Left lung (tissue), 10 donors: ENCODE results near the gene OR5B21. TPM values are rescaled to one million over a fixed set of nuclear protein-coding genes. Genes with fewer than 3 reads are reported as not detected.

Source experiments
- ATAC-seq: fragments of 200-7000 bp; cut with Tn5 transposase; one replicate; pipeline ENCODE4 v1.9.1; 2020; ENCODE audit warnings: moderate library complexity
- DNase-seq, 4 donors: peaks; one replicate each; pipeline ENCODE4 v3.0.0-alpha.2; 2013 to 2020
- H3K27ac ChIP-seq, 2 donors: fragments of 200-600 bp; sonication (generic) in 1 of 2; one replicate each; pipeline versions ENCODE4 v1.5.0 to v1.8.0; 2020 to 2021
- H3K27me3 ChIP-seq, 2 donors: fragments of 200-600 bp; sonication (generic) in 1 of 2; one replicate each; pipeline versions ENCODE4 v1.5.0 to v1.8.0; 2020 to 2021
- H3K36me3 ChIP-seq, 2 donors: fragments of 200-600 bp; sonication (generic) in 1 of 2; one replicate each; pipeline versions ENCODE4 v1.5.0 to v1.8.0; 2020 to 2021
- H3K4me1 ChIP-seq, 2 donors: fragments of 200-600 bp; one replicate each; pipeline ENCODE4 v1.8.0; 2021
- H3K4me3 ChIP-seq, 2 donors: fragments of 200-600 bp; sonication (generic) in 1 of 2; one replicate each; pipeline versions ENCODE4 v1.5.0 to v1.8.0; 2020 to 2021; ENCODE audit warnings: mild to moderate bottlenecking in 1 of 2
- H3K9me3 ChIP-seq, 2 donors: fragments of 200-600 bp; sonication (generic) in 1 of 2; one replicate each; pipeline versions ENCODE4 v1.5.0 to v1.8.0; 2020 to 2021
- intact Hi-C, 2 donors: fragments of 100-400 bp; cut with DNase I; formaldehyde crosslinking; loops; one replicate each; pipeline versions ENCODE4 v1.11.2 to v1.14.2; 2022
- polyA plus RNA-seq, 6 donors: library from polyadenylated mRNA; unstranded; fragments of 120-200 nt; gene quantifications; one replicate each; pipeline ENCODE4 v1.2.1, GENCODE V29; 2013; ENCODE audit not compliant: insufficient read length in 6 of 6
- total RNA-seq, 2 donors: library from RNA; stranded (reverse); fragmentation: NEBNext Ultra II Directional; extraction: Animal tissue kit (Norgen Biotek cat#: 25700); gene quantifications; one replicate each; pipeline ENCODE4 v1.2.1, GENCODE V29; 2021
- TF ChIP-seq, protein P1 (sequence below), 2 donors: fragments of 200-600 bp; sonication (generic) in 1 of 2; IDR thresholded peaks; one replicate each; pipeline versions ENCODE4 v1.5.0 to v1.8.0; 2021; ENCODE audit warnings: antibody characterized with exemption in 2 of 2
- donor health status: DM: no; HTN: yes; CAD: no.
- donor health status: DM: no; HTN: no; CAD: no.

OR5B21 gene
- total and polyA plus RNA-seq, 8 donors, result 0.71 TPM; not detected in 7

- Histone ChIP-seq H3K27me3 (no peaks in the 10 kb centered on the region), H3K36me3 (no peaks in the 10 kb centered on the region), H3K9me3 (no peaks in the 10 kb centered on the region), H3K4me3 (no peak overlapping the region), H3K27ac (no peak overlapping the region), H3K4me1 (no peaks in the 10 kb centered on the region)
- no peak for DNase-seq
- no peak for ATAC-seq
- intact Hi-C loops, result no loop called here
- TF ChIP-seq, protein P1, sequence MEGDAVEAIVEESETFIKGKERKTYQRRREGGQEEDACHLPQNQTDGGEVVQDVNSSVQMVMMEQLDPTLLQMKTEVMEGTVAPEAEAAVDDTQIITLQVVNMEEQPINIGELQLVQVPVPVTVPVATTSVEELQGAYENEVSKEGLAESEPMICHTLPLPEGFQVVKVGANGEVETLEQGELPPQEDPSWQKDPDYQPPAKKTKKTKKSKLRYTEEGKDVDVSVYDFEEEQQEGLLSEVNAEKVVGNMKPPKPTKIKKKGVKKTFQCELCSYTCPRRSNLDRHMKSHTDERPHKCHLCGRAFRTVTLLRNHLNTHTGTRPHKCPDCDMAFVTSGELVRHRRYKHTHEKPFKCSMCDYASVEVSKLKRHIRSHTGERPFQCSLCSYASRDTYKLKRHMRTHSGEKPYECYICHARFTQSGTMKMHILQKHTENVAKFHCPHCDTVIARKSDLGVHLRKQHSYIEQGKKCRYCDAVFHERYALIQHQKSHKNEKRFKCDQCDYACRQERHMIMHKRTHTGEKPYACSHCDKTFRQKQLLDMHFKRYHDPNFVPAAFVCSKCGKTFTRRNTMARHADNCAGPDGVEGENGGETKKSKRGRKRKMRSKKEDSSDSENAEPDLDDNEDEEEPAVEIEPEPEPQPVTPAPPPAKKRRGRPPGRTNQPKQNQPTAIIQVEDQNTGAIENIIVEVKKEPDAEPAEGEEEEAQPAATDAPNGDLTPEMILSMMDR (IDR thresholded peaks at IDR 0.05), result no peak
Observed at GRCh38 chr11:58487170-58487569, 20.7 kb downstream of the OR5B21 start.

- Histone ChIP-seq H3K4me3 (no peak overlapping the region), H3K36me3 (no peaks in the 10 kb centered on the region), H3K4me1 (no peaks in the 10 kb centered on the region), H3K27me3 (no peaks in the 10 kb centered on the region), H3K9me3 (no peaks in the 10 kb centered on the region), H3K27ac (no peak overlapping the region)
- intact Hi-C loops, result no loop called here
- no peak for ATAC-seq
- TF ChIP-seq, protein P1 (IDR thresholded peaks at IDR 0.05), result no peak
- DNase-seq, result no peak
Observed at GRCh38 chr11:58485961-58486360, 21.9 kb downstream of the OR5B21 start.

DNA sequence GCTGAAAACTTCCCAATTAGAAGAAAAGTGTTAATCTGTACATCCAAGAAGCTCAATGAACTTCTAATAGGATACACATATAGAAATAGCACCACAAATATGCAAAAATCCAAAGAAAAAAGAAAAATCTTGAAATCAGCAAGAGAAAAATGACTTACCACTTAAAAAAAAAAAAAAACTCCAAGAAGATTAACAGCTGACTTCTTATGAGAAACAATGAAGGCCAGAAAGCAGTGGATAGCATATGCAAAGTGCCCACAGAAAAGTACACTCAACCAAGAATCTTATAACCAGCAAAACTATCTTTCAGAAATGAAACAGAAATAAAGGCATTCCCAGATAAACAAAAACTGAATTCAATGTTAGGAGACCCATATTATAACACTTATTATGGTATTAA, 36.0 kb downstream of the OR5B21 start:
- DNase-seq (no peak), ATAC-seq (no peak)
- TF ChIP-seq, protein P1 (IDR thresholded peaks at IDR 0.05), result no peak
- no peaks in the 10 kb centered on the region for H3K27me3 ChIP-seq
- H3K4me1 ChIP-seq, result no peaks in the 10 kb centered on the region
- no peak overlapping the region for H3K27ac ChIP-seq
- intact Hi-C loops, result no loop called here
- peaks cover 0 to 30% of the 10 kb centered on the region in 2 donors for H3K9me3 ChIP-seq
- no peaks in the 10 kb centered on the region for H3K36me3 ChIP-seq
- no peak overlapping the region for H3K4me3 ChIP-seq

DNA sequence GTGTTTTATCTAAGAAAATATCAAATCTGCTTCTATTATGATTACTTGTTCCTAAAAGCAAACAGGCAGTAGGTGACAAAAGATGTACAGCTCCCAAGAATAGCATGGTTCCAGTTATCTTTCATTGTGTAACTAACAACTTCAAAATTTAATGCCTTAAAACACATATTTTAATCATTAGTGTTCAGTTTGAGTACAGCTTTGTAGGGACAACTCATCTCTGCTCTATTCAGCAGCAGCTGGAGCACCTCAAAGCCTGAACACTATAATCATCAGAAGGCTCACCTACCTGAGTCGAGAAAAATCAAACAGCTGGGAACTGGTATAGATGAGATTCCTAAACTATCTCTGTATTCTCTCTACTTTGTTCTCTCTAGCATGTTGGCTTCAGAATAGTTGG, 41.6 kb downstream of the OR5B21 start:
- H3K4me3 ChIP-seq, result no peak overlapping the region
- TF ChIP-seq, protein P1 (IDR thresholded peaks at IDR 0.05), result no peak
- H3K27ac ChIP-seq, result no peak overlapping the region
- ATAC-seq, result no peak
- no peaks in the 10 kb centered on the region for H3K36me3 ChIP-seq
- no peaks in the 10 kb centered on the region for H3K27me3 ChIP-seq
- intact Hi-C loops, result no loop called here
- peaks cover 0 to 20% of the 10 kb centered on the region in 2 donors for H3K9me3 ChIP-seq
- H3K4me1 ChIP-seq, result no peaks in the 10 kb centered on the region
- DNase-seq, result no peak

DNA sequence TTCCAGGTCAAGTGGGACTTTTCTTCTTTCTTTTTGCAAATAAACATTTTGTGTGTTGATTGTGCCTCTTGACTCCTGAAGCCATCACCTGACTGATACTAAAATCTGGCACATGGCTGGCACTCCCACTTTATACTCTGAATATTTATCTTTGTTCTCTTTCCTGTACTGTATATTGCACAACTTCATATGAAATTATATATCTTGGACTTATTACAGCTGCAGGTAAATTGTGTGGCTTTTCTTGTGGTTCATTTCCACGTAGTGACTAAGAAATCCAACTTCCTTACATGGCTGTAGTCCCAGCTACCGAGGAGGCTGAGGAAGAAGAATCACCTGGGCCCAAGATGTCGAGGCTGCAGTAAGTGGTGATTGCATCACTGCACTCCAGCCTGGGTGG, 42.2 kb downstream of the OR5B21 start:
- no peak overlapping the region for H3K4me3 ChIP-seq
- TF ChIP-seq, protein P1 (IDR thresholded peaks at IDR 0.05), result no peak
- H3K27me3 ChIP-seq, result no peaks in the 10 kb centered on the region
- intact Hi-C loops, result no loop called here
- H3K4me1 ChIP-seq, result no peaks in the 10 kb centered on the region
- H3K9me3 ChIP-seq, result peaks cover 0 to 14% of the 10 kb centered on the region in 2 donors
- H3K27ac ChIP-seq, result no peak overlapping the region
- DNase-seq (no peak), ATAC-seq (no peak)
- no peaks in the 10 kb centered on the region for H3K36me3 ChIP-seq

Other genes with a start within 250 kb of the OR5B21 start
- not detected for gene OR10W1, start 239.8 kb downstream of the OR5B21 start, total RNA-seq
- not detected for gene OR10W1, start 239.8 kb downstream of the OR5B21 start, polyA plus RNA-seq
- gene OR5B17, start 149.0 kb downstream of the OR5B21 start, total RNA-seq, result not detected
- not detected for gene OR5B17, start 149.0 kb downstream of the OR5B21 start, polyA plus RNA-seq
- gene OR5B3, start 101.2 kb downstream of the OR5B21 start, total RNA-seq, result not detected
- gene OR5B3, start 101.2 kb downstream of the OR5B21 start, polyA plus RNA-seq, result not detected
- not detected for gene OR5B2, start 80.0 kb downstream of the OR5B21 start, total RNA-seq
- under 1 TPM in 1 of 6 donors, not detected in 5; 0.09 TPM for gene OR5B2, start 80.0 kb downstream of the OR5B21 start, polyA plus RNA-seq
- not detected for gene OR5B12, start 65.9 kb downstream of the OR5B21 start, total RNA-seq
- gene OR5B12, start 65.9 kb downstream of the OR5B21 start, polyA plus RNA-seq, result not detected
- gene LPXN, start 67.8 kb upstream of the OR5B21 start, total RNA-seq, result 10 to 100 TPM; 18.9 to 43.8 TPM
- gene LPXN, start 67.8 kb upstream of the OR5B21 start, polyA plus RNA-seq, result 10 to 100 TPM in 3 of 6 donors, 1 to 10 TPM in 3; 8.1 to 10.5 (median 9.6) TPM
- 10 to 100 TPM; 41.3 to 50.1 TPM for gene ZFP91, start 71.0 kb upstream of the OR5B21 start, total RNA-seq
- 10 to 100 TPM; 53.8 to 62.4 (median 59.2) TPM for gene ZFP91, start 71.0 kb upstream of the OR5B21 start, polyA plus RNA-seq
- 1 to 10 TPM in 1 of 2 donors, under 1 TPM in 1; 0.47 to 1.9 TPM for gene CNTF, start 114.6 kb upstream of the OR5B21 start, total RNA-seq
- gene CNTF, start 114.6 kb upstream of the OR5B21 start, polyA plus RNA-seq, result 1 to 10 TPM in 2 of 6 donors, under 1 TPM in 4; 0.64 to 1.1 (median 0.77) TPM
- not detected for gene GLYAT, start 223.8 kb upstream of the OR5B21 start, total RNA-seq
- under 1 TPM; 0.16 to 0.89 (median 0.37) TPM for gene GLYAT, start 223.8 kb upstream of the OR5B21 start, polyA plus RNA-seq